ENCODE data around the gene PRSS48.

GRCh38 chr4:151239608-151240007, 37.4 kb upstream of the PRSS48 start:
- TF ChIP-seq RAD21 (conservative IDR thresholded peaks at IDR 0.05), result no peak
- no peak for TF ChIP-seq CTCF (IDR thresholded peaks at IDR 0.05; ENCODE audit: poor library complexity, severe bottlenecking)
- TF ChIP-seq EP300 (conservative IDR thresholded peaks at IDR 0.05; ENCODE audit: poor library complexity, severe bottlenecking), result no peak
- TF ChIP-seq POLR2AphosphoS5 (IDR thresholded peaks at IDR 0.05), result no peak
- no peak for TF ChIP-seq MXI1 (conservative IDR thresholded peaks at IDR 0.05; ENCODE audit: poor library complexity, severe bottlenecking)
- TF ChIP-seq EZH2 (IDR thresholded peaks at IDR 0.05; ENCODE audit: borderline replicate concordance, insufficient read depth, low read length, poor library complexity, severe bottlenecking), result no peak

All from neural cell (in vitro differentiated cells).